ENCODE measurements around the gene SPECC1L.

SPECC1L gene

GRCh38 chr22:24435323-24435645, 164.7 kb downstream of the SPECC1L start:
- Histone ChIP-seq H3K27me3 (ENCODE audit: insufficient read depth, low read length, poor library complexity, severe bottlenecking) (no peaks in the 10 kb centered on the region), H3K9me2 (replicated peaks; ENCODE audit: low read depth, low read length) (no peaks in the 10 kb centered on the region), H3K4me3 (ENCODE audit: low read length, poor library complexity, severe bottlenecking) (peak overlapping the region; percentile 49), H3F3A (ENCODE audit: low read depth) (peaks cover 31% of the 10 kb centered on the region), H3K9ac (ENCODE audit: low read depth, low read length, poor library complexity, severe bottlenecking) (peak overlapping the region; percentile 72), H2AFZ (ENCODE audit: low read length) (no peak overlapping the region), H3K9me3 (ENCODE audit: insufficient read depth, low read depth, low read length) (no peaks in the 10 kb centered on the region), H3K4me2 (ENCODE audit: low read depth, low read length, poor library complexity, severe bottlenecking) (peak overlapping the region; percentile 82), H4K20me1 (ENCODE audit: insufficient read depth, low read length, poor library complexity, severe bottlenecking) (no peaks in the 10 kb centered on the region), H3K79me2 (ENCODE audit: insufficient read depth, low read length) (peaks cover 37% of the 10 kb centered on the region; the same call in 1 of the 2 replicates), H3K36me3 (ENCODE audit: insufficient read depth, low read length) (no peaks in the 10 kb centered on the region), H3K4me1 (ENCODE audit: insufficient read depth, low read length, poor library complexity, severe bottlenecking) (peaks cover 93% of the 10 kb centered on the region)
- TF ChIP-seq EZH2phosphoT487 (IDR thresholded peaks at IDR 0.05; ENCODE audit: borderline replicate concordance): no peak
- no peak for TF ChIP-seq CTCF (conservative IDR thresholded peaks at IDR 0.05; ENCODE audit: low read length)

- no peaks in the 10 kb centered on the region for H3K9me2 ChIP-seq (replicated peaks; ENCODE audit: low read depth, low read length)
- H3K9ac ChIP-seq (ENCODE audit: low read depth, low read length, poor library complexity, severe bottlenecking): peak overlapping the region; percentile 72
- H4K20me1 ChIP-seq (ENCODE audit: insufficient read depth, low read length, poor library complexity, severe bottlenecking): no peaks in the 10 kb centered on the region
- no peaks in the 10 kb centered on the region for H3K36me3 ChIP-seq (ENCODE audit: insufficient read depth, low read length)
- TF ChIP-seq EZH2phosphoT487 (IDR thresholded peaks at IDR 0.05; ENCODE audit: borderline replicate concordance) (no peak), CTCF (conservative IDR thresholded peaks at IDR 0.05; ENCODE audit: low read length) (no peak)
- H3K9me3 ChIP-seq (ENCODE audit: insufficient read depth, low read depth, low read length): no peaks in the 10 kb centered on the region
- H3K4me3 ChIP-seq (ENCODE audit: low read length, poor library complexity, severe bottlenecking): no peak overlapping the region
- H3K79me2 ChIP-seq (ENCODE audit: insufficient read depth, low read length): peaks cover 30% of the 10 kb centered on the region; the same call in 1 of the 2 replicates
- H3K27me3 ChIP-seq (ENCODE audit: insufficient read depth, low read length, poor library complexity, severe bottlenecking): no peaks in the 10 kb centered on the region
- H3F3A ChIP-seq (ENCODE audit: low read depth): peaks cover 31% of the 10 kb centered on the region
- peaks cover 93% of the 10 kb centered on the region for H3K4me1 ChIP-seq (ENCODE audit: insufficient read depth, low read length, poor library complexity, severe bottlenecking)
- no peak overlapping the region for H2AFZ ChIP-seq (ENCODE audit: low read length)
- peak overlapping the region; percentile 82 for H3K4me2 ChIP-seq (ENCODE audit: low read depth, low read length, poor library complexity, severe bottlenecking)
Measured at GRCh38 chr22:24435861-24436371, 165.3 kb downstream of the SPECC1L start.

GRCh38 chr22:24436553-24436952, 165.9 kb downstream of the SPECC1L start:
- no peak overlapping the region for H3K4me2 ChIP-seq (ENCODE audit: low read depth, low read length, poor library complexity, severe bottlenecking)
- H2AFZ ChIP-seq (ENCODE audit: low read length): no peak overlapping the region
- peaks cover 31% of the 10 kb centered on the region for H3F3A ChIP-seq (ENCODE audit: low read depth)
- H3K9me3 ChIP-seq (ENCODE audit: insufficient read depth, low read depth, low read length): no peaks in the 10 kb centered on the region
- H3K9me2 ChIP-seq (replicated peaks; ENCODE audit: low read depth, low read length): no peaks in the 10 kb centered on the region
- no peak overlapping the region for H3K4me3 ChIP-seq (ENCODE audit: low read length, poor library complexity, severe bottlenecking)
- H3K9ac ChIP-seq (ENCODE audit: low read depth, low read length, poor library complexity, severe bottlenecking): peak overlapping the region; percentile 72
- H3K36me3 ChIP-seq (ENCODE audit: insufficient read depth, low read length): no peaks in the 10 kb centered on the region
- H3K79me2 ChIP-seq (ENCODE audit: insufficient read depth, low read length): peaks cover 24% of the 10 kb centered on the region; the same call in 1 of the 2 replicates
- H4K20me1 ChIP-seq (ENCODE audit: insufficient read depth, low read length, poor library complexity, severe bottlenecking): no peaks in the 10 kb centered on the region
- no peaks in the 10 kb centered on the region for H3K27me3 ChIP-seq (ENCODE audit: insufficient read depth, low read length, poor library complexity, severe bottlenecking)
- no peak for TF ChIP-seq EZH2phosphoT487 (IDR thresholded peaks at IDR 0.05; ENCODE audit: borderline replicate concordance)
- TF ChIP-seq CTCF (conservative IDR thresholded peaks at IDR 0.05; ENCODE audit: low read length): no peak
- peaks cover 93% of the 10 kb centered on the region for H3K4me1 ChIP-seq (ENCODE audit: insufficient read depth, low read length, poor library complexity, severe bottlenecking)

All from Loucy (cell line).